Bronchial epithelial cell (primary cell): ENCODE measurements around the gene MCM3AP. TPM values are rescaled to one million over a fixed set of nuclear protein-coding genes. Genes with fewer than 3 reads are reported as not detected.

Source experiments
- DNase-seq: peaks from one replicate; pipeline ENCODE4 v3.0.0-alpha.2; 2010; ENCODE audit warnings: low read depth
- FAIRE-seq: peaks from 2 replicates; lab custom pipeline; 2011; peaks lifted over from hg19 to GRCh38; lab: Jason Lieb, UNC
- H3K27me3 ChIP-seq: 2 replicates; pipeline ENCODE4 v1.5.1; 2011; ENCODE audit warnings: low read length; ENCODE audit not compliant: control insufficient read depth, insufficient read depth
- H3K36me3 ChIP-seq: 2 replicates; pipeline ENCODE4 v1.5.1; 2011; ENCODE audit warnings: low read length; ENCODE audit not compliant: control insufficient read depth, insufficient read depth
- H3K4me3 ChIP-seq: 2 replicates; pipeline ENCODE4 v1.5.1; 2011; ENCODE audit warnings: mild to moderate bottlenecking, low read depth, low read length, control low read depth
- total RNA-seq: library from RNA; depleted of rRNA; stranded (reverse); fragments of >200 nt; gene quantifications from 2 replicates; pipeline ENCODE4 v1.2.1, GENCODE V29; 2014
- TF ChIP-seq, protein P1 (sequence below): IDR thresholded peaks from 2 replicates; pipeline ENCODE4 v1.5.1; 2011; ENCODE audit warnings: mild to moderate bottlenecking, moderate library complexity, low read length, control low read depth, inconsistent platforms; ENCODE audit not compliant: insufficient read depth, severe bottlenecking

MCM3AP gene
- total RNA-seq, 1 donor from 2014 or later: 70.8 TPM

DNA sequence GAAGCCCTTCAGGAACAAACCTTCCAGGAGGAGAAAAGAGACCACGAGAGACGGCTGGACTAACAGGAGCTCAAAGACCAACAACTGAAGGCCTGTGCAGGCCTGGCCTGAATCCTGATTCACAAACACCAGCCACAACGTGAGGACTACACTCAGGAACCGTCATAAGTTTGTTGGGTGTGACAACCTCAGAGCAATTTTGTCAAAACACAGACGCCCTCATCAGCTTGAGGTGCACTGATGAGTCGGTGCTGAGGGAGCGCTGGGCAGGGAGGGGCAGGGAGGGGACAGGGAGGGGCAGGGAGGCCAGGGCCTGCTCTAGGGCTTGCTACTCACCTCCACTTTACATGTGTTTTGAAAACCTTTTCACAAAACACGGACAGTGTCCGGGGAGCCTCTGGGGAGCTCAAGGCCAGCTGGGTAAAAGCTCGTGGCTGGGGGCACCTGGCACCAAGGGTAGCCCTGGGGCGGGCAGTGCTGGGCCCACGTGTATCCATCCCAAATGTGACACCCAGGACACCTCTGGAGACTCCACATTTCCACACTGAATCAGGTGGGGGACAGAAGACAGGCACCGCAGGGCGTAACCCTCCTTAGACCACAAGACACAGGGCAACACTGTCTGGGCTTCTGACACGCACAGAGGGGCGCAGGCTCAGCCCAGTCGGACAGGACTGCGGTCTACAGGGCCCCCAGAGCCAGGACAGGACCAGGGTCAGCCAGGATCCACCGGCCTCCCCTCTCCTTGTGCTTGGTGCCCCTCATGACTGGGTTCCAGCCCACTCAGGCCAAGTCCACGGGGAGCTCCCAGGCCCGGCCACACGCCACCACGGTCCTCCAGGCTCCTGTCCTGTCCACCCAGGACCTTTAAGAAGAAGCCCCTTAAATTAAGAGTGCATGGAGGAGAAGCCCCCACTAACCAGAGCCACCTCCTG is 73.4 kb downstream of the MCM3AP start:
- TF ChIP-seq, protein P1, sequence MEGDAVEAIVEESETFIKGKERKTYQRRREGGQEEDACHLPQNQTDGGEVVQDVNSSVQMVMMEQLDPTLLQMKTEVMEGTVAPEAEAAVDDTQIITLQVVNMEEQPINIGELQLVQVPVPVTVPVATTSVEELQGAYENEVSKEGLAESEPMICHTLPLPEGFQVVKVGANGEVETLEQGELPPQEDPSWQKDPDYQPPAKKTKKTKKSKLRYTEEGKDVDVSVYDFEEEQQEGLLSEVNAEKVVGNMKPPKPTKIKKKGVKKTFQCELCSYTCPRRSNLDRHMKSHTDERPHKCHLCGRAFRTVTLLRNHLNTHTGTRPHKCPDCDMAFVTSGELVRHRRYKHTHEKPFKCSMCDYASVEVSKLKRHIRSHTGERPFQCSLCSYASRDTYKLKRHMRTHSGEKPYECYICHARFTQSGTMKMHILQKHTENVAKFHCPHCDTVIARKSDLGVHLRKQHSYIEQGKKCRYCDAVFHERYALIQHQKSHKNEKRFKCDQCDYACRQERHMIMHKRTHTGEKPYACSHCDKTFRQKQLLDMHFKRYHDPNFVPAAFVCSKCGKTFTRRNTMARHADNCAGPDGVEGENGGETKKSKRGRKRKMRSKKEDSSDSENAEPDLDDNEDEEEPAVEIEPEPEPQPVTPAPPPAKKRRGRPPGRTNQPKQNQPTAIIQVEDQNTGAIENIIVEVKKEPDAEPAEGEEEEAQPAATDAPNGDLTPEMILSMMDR: no peak
- Histone ChIP-seq H3K4me3 (no peak overlapping the region), H3K36me3 (peaks cover 36% of the 10 kb centered on the region), H3K27me3 (no peaks in the 10 kb centered on the region)
- FAIRE-seq: peak; percentile 89
- DNase-seq: peak; percentile 44

DNA sequence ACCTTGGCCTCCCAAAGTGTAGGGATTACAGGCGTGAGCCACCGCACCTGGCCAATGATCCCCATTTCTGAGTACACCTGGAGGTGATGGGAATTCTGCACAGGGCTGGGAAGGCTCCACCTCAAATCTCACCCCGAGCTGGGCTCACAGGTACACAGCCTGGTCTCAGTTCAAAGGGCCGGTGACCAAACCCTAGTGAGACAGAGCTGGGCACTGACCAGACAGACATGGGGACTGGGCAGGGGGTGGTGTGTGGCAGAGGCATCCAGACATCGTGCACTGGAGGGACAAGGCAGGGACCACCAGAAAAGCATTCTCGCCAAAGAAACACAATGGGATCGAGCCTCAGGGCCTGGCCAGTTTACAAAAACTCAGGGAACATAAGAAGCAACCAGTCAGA is 74.0 kb downstream of the MCM3AP start:
- no peak for DNase-seq
- FAIRE-seq: no peak
- peaks cover 41% of the 10 kb centered on the region for H3K36me3 ChIP-seq
- TF ChIP-seq, protein P1: no peak
- H3K27me3 ChIP-seq: no peaks in the 10 kb centered on the region
- H3K4me3 ChIP-seq: no peak overlapping the region

DNA sequence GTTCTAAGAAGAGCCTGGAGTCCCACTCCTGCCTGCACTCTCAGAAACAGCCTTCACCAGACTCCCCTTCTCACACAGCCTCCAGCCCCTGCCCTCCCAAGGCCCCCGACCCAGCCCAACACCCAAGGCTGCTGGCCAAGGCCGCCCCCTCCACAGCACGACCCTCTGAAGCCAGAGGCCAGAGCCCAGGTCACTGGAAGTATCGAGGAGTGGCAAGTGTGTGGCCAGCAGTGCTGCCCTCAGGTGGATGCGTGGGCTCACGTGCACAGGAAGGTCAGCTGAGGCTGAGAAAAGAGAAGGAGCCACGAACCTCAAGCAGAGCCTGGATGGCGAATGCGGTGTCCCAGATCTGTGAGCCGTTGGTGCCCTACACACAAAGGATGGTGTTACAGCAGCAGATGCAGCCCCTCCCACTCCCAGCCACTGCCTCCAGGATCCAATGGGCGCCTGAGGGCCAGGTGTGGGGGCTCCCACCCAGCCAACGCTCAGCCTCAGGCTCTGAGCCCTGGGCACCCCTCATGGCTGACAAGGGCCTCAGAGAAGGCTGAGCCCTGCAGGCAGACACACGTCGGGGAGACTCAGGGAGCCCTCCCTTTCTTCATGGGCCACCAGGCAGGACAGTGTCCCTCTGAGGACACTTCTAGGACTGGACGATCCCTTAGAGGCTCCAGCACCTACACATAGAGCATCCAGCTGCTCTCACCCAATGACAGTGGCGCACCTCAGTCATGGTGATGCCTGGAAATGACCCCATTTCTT is 74.9 kb downstream of the MCM3AP start:
- Histone ChIP-seq H3K4me3 (no peak overlapping the region), H3K36me3 (peaks cover 46% of the 10 kb centered on the region), H3K27me3 (no peaks in the 10 kb centered on the region)
- DNase-seq (no peak), FAIRE-seq (no peak)
- TF ChIP-seq, protein P1: no peak

DNA sequence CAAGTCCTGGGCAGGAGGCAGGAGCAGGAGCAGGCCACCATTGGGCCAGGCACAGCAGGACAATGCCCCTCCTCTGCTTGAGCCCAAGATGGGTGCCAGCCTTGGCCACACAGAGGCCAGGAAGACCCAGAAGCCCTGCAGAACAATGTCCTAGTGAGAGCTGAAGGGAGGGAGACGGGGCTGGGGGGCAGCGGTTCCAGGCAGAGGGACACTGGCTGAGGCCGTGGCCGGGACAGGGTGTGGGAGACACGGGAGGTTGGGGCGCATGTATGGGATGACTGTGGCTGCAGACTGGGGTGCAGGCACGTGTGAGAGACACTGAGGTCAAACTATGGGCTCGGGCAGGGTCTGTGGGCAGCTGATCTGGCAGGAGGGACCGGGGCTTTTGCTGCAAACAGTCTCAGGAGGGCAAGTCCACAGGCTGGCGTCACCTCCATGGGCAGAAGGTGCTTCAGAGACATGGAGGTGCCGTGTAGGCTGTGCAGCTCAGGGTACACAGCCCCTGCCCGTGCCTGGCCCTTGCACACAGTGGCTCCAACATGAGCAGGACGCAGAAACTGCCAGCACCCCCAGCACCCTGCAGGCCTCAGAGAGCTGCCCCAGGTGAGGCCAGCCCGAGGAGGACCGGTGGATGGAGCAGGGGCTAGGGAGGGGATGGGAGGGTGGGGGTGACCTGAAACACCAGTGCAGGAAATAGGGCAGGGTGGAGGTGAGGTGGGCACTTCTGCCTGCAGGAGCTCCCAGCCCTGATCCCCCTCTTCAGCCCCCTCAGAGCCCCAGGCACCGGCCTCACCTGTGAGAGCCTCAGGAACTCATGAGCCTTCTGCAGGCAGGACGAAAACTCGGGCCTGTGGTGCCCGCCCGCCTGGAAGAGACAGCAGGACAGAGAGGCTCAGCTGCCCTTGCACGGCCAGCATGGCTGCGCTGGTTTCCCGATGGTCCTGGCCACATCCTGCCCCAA is 76.4 kb downstream of the MCM3AP start:
- FAIRE-seq (no peak), DNase-seq (no peak)
- no peaks in the 10 kb centered on the region for H3K27me3 ChIP-seq
- peaks cover 46% of the 10 kb centered on the region for H3K36me3 ChIP-seq
- TF ChIP-seq, protein P1: no peak
- H3K4me3 ChIP-seq: no peak overlapping the region

DNA sequence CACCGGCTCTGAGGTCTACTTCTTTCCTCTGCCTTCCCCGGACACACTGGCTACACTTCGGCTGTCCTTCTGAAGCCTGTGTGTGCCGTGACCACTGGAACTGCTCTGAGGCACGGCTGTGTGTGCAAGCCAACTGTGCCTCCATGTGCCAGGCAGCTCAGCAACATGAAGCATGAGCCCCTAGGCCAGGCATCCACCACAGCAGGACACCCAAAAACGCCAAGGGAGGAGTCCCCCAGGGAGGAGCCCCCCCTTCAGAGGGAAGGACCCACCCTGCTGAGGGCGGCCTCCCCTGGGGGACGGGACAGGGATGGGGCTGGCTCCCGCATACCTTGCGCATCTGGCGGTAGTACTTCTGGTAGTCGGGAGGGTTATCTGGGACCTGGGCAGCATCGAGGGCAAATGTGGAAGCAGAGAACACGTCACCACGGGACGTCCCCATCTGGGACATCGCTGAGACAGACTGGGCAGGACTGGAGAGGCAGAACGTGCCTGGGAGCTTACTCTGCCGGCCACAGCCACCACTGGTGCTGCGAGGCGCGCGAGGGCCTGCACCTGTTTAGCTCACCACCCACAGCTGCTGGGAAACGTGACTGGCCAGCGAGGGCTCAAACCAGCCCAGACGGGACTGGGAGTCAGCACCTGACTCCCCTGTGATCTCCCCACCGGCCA is 77.4 kb downstream of the MCM3AP start:
- TF ChIP-seq, protein P1: no peak
- no peak for DNase-seq

More for the DNA sequence above, 77.4 kb downstream of the MCM3AP start:
- Histone ChIP-seq H3K27me3 (no peaks in the 10 kb centered on the region), H3K4me3 (no peak overlapping the region), H3K36me3 (peaks cover 41% of the 10 kb centered on the region)
- no peak for FAIRE-seq
